Cerebellar nuclear complex (tissue), 1 donor: ENCODE results near the gene SLC25A44.

Experiments used
- DNase-seq, 2 experiments: peaks; one replicate each; lab custom pipeline; 2025; lab: John Stamatoyannopoulos, UW

SLC25A44 gene

GRCh38 chr1:156241311-156241811 lies 47.5 kb downstream of the SLC25A44 start:
- DNase-seq = no peak

GRCh38 chr1:156241926-156242325 lies 48.0 kb downstream of the SLC25A44 start, which contains the start of gene BGLAP:
BGLAP (plus strand) TSS chr1:156242184; CDS start chr1:156242232, 48 bp downstream.
- DNase-seq = no peak

GRCh38 chr1:156242738-156243137 lies 48.8 kb downstream of the SLC25A44 start:
- no peak for DNase-seq

GRCh38 chr1:156244126-156244525 lies 50.2 kb downstream of the SLC25A44 start:
- no peak for DNase-seq

GRCh38 chr1:156244712-156245111 lies 50.8 kb downstream of the SLC25A44 start:
- no peak for DNase-seq

- no peak for DNase-seq
Measured at GRCh38 chr1:156245451-156246232, 51.7 kb downstream of the SLC25A44 start.

- DNase-seq = no peak
Measured at GRCh38 chr1:156246241-156246780, 52.4 kb downstream of the SLC25A44 start.

GRCh38 chr1:156246781-156247459 lies 53.0 kb downstream of the SLC25A44 start:
- DNase-seq = no peak

GRCh38 chr1:156247460-156248322 lies 53.8 kb downstream of the SLC25A44 start, which contains the start of gene PAQR6:
PAQR6 (minus strand) TSS chr1:156248056; CDS start chr1:156246731, 1,325 bp downstream.
- DNase-seq = no peak

GRCh38 chr1:156248323-156248683 lies 54.4 kb downstream of the SLC25A44 start:
- no peak for DNase-seq

- DNase-seq = no peak
Measured at GRCh38 chr1:156249593-156249992, 55.7 kb downstream of the SLC25A44 start.

GRCh38 chr1:156251527-156251926 lies 57.6 kb downstream of the SLC25A44 start:
- no peak for DNase-seq

GRCh38 chr1:156253634-156254033 lies 59.7 kb downstream of the SLC25A44 start:
- no peak for DNase-seq

- no peak for DNase-seq
Measured at GRCh38 chr1:156257711-156258110, 63.8 kb downstream of the SLC25A44 start.

GRCh38 chr1:156258859-156259258 lies 65.0 kb downstream of the SLC25A44 start:
- DNase-seq = no peak

- no peak for DNase-seq
Measured at GRCh38 chr1:156259805-156260204, 65.9 kb downstream of the SLC25A44 start.

- no peak for DNase-seq
Measured at GRCh38 chr1:156260896-156261295, 67.0 kb downstream of the SLC25A44 start.
